Activated T-helper 9 cell treated with anti-CD3 and anti-CD28 coated beads, Interleukin-2, amount 50 U/mL, for 16 hours (primary cell): ENCODE measurements around the gene DCXR.

Experiments
- DNase-seq: peaks from one replicate; pipeline ENCODE4 v3.0.0-alpha.2; 2020; ENCODE audit warnings: low read depth

DCXR gene

DNA sequence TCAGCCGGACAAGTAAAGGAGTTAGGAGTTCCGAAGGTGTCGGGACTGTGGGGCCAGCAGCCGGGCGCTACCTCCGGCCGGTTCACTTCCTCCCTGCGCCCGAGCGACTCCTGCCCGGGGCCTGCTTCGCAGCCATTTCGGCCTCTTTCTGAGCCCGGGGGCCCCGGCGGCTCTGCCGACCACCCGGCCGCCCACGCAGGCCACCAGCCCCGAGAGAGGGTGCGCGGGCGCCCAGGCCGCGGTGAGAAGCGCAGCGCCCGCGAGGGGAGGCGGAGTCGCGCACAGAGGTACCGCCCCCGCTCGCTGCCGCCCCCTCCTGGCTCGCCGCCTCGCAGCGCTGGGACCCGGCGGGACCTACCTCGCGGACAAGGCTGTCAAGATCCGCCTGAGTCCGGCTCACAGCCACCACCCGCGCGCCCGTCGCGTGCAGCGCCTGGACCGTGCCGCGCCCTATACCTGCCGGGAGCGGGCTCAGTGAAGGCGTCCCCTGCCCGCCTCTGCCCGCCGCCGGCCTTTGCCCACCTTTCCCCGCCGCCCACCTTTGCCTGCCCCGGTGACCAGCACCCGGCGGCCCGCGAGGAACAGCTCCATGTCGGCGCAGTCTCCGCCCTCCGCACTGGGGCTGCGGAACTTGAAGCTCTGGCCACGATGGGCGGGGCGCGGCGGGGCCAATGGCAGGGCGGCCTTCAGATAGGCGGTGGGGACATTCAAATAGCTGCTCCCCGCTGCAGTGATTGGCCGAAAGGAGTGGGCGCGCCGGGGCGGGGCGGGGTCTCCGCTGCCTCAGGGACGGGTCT is at the start of gene DCXR:
DCXR (minus strand) TSS at position 606 of the 797 bp plus-strand sequence; CDS start at position 591, 15 bp downstream.
- DNase-seq = peak; percentile 92

DNA sequence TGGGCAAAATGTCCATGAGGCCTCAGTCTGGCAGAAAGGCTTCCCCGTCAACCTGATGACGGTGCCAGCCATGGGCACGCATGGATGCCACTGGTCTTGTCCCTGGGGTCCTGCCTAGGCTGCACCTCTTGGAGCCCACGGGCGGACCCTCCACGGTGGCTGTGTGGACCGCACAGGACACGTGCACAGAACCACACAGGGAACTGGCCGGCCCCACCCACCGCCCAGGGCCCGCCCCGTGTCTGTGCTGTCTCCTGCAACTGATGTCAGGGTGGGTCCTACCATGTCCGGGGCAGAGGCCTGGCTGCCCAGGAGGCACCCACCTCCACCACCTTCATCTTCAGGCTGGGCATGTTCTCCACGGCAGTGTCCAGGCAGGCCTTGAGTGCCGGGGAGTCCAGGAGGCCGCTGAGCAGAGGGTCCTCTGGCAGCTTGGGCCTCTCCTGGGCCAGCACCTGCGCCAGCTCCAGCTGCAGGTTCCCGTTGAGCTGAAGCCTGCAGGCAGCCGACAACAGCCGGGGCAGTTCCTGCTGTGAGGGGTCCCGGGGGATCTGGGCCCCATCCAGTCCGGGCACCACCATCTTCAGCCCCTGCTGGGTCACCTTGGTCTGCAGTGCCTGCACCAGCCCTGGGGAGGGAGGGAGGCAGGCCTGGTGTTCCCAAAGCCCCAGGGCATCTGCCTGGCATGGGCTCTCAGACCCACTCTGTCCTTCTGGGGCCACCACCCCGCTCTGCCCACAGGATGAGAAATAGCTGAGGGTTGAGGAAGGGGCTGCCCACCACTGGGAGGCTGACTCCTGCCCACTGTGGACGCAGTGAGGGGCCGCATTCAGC is 48.7 kb upstream of the DCXR start:
- no peak for DNase-seq

DNA sequence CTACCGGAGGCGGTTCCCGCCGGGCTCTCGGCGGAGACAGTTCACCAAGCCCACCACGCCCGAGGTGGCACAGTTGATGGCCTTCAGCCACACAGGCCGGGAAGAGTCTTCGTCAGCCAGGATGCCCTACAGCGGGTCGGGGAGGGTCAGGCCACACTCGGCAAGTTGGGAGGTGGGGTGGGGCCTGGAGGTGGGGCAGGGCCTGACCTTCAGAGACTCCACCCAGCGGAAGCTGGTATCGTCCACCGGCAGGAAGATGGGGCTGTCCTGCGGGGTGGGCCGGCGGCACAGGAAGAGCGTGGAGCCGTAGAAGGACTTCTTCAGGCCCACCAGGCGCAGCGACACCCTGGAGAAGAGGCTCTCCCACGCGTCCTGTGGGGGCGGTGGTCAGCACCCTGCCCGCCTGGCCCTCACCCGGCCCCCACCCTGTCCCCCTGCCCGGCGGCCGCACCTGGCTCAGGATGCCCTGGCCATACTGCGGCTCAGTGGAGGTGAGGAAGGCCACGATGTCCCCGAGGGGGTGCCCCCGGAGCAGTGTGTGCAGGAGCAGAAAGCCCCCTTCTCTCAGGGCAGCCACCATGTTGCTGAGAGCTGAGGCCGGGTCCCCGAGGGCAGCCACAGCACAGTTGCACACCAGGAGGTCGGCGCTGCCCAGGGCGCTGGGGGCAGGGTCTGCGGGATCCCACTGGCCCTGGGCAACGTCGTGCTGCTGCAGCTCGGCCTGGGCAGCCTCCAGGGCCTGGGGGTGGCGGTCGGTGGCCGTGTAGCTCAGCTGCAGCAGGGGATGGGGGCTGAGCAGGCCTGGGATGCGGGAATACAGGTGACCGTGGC is 47.7 kb upstream of the DCXR start:
- no peak for DNase-seq

DNA sequence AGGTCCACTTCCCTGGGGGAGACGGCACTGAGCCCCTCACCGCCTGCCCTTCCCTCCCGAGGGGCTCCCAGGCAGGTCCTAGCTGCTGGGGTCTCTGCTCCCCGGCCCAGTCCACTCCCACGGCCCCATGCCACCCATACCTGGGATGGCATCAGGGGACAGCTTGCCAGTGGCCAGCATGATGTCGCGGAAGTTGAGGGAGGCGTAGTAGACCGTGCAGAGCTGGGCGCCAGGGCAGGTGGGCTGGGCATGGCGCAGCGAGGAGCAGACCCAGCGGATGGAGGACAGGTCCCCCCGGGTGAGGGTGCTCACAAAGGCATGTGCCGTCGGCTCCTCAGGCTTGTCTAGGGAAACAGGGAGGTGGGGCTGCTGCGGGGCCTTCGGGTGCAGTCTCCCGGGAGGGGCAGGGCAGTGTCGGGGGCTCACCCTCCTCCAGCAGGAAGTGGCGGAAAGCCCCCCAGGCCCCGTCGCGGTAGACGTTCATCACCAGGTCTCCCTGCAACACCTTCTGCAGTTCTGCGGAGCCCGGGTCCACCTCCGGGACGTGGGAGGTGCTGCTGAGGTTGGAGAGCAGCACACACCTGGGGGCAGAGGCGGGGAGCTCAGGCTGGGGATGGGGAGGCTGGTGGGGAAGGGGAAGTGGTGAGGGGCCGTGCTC is 47.0 kb upstream of the DCXR start:
- no peak for DNase-seq

DNA sequence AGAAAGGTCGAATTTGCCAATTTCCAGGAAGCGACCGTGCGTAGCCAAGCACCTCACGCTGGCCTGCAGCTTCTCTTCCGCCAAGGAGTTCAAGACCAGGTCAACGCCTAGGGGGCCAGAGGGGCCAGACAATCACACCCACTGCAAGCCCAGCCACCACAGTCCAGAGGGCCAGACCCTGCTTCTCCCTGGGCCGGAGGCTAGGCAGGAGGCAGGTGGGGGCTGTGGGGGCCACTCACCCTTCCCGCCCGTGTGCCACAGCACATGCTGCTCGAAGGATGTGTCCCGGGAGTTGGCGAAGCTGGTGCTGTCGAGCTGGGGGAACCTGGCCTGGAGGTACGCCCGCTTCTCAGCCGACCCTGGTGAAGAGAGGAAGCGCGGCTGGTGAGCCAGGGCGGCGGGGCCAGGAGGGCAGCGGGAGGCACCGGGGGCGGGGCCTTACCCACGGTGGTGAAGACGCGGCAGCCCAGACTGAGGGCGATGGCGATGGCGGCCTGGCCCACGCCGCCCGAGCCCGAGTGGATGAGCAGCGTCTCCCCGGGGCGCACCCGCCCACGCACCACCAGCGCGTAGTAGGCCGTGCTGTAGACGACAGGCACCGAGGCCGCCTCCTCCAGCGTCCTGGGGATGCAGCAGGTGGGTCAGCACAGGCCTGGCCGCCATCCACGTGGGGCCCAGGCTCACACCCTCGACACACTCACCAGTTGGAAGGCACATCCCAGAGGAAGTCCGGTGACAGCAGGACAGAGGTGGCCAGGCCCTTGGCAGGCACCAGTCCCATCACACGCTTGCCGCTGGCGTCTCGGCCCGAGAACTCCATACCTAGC is 46.2 kb upstream of the DCXR start:
- DNase-seq = no peak

DNA sequence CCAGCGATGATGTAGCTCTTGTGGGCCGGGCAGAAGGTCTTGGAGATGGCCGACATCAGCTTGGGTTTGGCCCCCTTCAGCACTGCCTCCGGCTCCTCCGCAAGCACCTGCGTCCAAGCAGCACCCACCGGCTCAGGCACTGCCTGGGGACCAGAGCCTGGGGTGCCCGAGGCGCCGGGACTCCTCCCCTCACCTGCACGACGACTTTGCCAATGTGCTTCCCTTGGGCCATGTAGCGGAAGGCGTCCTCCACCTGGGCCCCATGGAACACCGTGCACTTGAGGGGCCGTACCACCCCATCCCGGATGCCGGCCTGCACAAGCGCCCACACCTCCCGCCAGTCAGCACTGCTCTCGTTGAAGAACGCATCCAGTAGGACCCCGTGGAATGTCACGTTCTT is 45.5 kb upstream of the DCXR start:
- DNase-seq = no peak

DNA sequence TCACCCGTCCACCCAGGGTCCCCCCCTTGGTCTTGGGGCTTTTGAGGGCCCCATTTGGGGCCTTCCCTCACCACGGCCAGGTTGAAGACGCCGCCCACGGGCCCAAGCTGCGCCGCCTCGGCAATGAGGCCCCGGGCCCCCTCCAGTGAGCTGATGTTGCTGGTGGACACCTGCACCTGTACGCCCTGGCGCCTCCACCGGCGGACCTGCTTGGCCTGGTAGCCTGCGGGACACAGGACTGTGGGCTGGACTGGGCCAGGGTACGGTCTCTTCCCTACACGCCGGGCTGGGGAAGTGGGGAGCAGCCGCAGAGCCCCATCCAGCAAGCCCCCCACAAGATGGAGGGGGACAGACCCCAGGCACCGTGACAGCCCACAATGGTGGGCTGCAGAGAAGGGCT is 45.0 kb upstream of the DCXR start:
- no peak for DNase-seq

DNA sequence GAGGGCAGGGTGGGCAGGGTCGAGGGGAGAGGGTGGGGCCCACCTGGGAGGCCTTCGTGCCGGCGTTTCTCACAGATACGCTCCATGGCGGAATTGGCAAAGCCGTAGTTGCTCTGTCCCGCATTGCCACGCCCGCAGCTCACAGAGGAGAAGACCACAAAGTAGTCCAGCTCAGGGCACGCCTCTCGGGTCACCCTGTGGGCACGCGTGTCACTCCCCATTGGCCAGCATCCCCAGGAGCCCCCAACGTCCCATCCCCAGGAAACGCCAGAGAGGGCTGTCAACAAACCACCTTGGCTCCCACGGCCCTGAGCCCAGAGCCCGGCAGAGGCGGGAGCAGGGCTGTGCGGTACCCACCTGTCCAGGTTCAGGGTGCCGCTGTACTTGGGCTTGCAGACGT is 44.5 kb upstream of the DCXR start:
- DNase-seq = no peak

DNA sequence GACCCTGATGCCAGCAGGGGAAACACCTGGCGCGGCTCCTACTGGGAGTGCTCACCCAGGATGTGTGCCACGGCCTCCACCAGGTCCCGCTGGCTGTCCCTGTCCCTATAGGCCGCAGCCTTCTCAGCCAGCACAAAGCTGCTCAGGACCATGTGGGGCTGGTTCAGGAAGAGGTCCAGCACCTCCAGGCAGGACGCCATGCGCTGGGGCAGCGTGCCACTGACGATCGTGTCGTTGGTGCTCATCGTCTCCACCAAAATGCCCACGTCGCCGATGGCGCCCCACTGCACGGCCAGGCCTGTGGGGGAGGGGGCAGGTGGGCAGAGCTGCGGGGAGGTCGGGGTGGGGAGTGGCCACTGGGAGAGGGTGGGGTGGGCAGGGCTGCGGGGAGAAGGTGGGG is 44.0 kb upstream of the DCXR start:
- DNase-seq = no peak

DNA sequence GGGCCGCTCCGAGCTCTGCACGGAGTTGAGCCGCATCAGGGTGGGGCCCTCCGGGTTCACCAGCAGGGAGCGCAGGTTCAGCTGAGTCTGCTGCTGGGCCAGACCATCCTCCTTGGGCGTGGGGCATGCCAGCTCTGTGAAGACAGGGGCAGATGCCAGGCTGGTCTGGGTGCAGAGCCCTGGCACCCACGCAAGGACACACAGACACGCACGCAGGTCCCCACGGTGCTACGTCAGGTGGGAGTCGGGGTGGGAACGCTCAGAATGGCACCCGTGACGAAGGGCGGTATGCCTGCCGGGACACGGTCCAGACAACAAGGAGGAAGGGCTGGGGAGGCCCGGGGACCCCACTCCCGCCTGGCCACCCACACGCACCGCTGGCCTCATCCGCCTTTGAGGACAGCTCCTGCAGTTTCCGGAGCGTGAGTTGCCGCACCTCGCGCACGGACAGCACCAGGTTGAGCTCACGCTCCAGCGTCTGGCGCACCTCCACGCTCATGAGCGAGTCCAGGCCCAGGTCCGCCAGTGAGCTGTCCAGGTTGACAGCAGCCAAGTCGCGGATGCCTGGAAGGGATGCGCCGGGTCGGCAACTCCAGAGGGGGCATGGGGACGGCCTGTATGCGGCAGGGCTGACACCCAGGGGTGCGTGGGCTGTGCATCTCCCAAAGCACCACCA is 43.4 kb upstream of the DCXR start:
- DNase-seq = no peak

DNA sequence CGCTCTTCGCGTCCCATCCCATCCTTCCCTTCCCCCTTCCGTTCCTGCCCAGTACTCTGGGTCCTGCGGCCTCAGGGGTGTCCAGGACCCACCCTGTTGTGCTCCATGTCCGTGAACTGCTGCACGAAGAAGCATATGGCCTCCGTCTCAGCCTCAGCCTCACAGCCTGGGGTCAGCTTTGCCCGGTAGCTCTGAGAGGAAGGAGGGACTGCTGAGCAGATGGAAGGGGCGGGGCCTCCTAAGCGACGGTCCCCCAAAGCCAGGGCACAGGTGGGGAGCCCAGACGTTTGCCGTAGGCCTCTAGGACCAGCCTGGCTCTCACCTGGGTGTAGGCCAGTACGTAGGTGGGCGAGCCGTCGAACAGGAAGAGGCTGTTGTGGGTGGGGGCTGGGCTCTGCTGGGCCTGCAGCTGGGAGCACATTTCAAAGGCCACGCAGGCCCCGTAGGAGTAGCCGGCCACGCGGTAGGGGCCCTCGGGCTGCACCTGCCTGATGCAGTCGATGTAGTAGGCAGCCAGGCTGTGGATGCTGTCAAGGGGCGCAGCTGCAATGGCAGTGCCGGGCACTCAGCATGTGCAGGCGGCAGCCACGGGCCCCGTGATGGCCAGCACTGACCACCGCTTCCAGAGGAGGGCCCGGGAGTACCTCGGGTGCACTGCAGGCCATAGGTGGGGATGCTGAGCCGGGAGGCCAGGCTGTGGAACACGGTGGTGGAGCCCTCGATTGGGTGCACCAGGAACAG is 42.7 kb upstream of the DCXR start:
- no peak for DNase-seq

DNA sequence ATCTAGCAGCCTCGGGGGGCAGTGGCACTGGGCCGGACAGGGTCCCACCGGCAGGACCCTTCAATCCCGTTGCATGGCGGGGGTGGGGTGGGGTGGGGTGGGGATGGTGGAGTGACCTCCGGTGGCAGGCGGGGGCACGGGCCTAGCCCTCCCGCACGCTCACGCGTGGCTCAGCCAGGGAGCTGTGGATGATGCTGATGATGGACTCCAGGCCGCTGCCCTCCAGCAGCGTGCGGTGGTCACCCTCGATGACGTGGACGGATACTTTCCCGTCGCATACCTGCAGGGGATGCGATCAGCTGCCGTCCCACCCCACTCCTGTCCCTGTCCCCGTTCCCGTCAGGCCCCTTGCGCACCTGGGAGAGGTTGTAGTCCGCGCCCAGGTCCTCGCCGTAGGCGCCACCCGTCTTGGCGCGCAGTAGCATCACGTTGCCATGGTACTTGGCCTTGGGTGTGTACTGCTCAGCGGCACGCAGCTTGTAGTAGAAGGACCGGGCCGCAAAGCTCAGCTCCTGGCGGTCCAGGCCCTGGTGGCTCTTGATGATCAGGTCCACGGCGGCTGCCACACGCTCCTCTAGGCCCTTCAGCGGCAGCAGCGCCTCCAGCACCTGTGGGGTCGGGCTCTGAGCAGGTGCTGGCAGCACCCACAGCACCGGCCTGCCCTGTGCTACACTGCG is 41.6 kb upstream of the DCXR start:
- DNase-seq = no peak

DNA sequence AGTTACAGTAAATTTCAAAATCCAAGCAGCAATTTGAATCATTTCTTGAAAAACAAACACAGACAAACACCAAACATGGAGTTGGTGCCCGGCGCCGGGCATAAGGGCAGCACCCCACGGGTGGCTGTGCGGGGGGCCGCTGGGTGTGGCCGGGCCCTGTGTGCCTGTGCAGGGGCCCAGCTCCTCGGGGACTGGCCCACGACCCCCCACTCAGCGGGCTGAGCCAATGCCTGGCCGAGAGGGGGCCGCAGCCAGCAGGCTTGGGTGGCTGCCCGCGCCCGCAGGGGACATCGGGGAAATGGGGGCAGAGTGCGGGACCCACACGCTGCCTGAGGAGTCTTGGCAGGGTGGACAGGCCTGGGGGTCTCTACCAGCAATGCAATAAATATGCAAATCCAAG is 40.9 kb upstream of the DCXR start:
- no peak for DNase-seq

DNA sequence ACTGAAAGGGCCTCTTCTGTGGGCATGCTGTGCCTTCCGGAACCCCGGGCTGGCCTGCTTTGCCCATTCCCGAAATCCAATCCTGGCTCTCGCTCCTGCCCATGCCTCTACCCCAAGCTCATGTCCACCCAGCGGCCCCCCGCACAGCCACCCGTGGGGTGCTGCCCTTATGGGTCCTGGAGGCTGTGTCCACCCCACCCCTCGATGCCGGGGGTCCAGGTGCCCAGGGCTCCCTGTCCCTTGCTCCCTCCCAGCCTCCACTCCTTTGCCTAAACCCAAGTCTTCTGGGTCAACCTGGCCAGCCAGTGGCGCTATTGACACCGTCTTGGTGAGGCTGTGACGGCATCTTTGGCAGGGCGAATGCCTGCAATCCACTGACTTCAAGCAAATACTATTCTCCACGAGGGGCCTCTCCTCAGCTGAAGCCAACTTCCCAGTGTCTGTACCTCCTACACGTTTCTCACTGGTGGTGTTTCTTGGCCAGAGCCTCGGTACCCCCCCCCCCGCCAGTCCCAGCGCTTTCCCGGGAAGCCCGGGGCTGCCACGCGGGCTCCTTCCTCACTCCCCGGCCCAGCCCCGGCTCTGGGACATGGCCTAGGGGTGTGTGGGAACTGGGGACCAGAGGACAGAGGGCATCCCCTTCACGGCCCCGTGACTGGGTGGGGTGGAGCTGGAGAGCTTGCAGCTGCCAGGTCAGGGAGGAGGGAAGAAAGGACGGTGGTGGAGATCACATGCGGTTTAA is 40.3 kb upstream of the DCXR start:
- DNase-seq = no peak

DNA sequence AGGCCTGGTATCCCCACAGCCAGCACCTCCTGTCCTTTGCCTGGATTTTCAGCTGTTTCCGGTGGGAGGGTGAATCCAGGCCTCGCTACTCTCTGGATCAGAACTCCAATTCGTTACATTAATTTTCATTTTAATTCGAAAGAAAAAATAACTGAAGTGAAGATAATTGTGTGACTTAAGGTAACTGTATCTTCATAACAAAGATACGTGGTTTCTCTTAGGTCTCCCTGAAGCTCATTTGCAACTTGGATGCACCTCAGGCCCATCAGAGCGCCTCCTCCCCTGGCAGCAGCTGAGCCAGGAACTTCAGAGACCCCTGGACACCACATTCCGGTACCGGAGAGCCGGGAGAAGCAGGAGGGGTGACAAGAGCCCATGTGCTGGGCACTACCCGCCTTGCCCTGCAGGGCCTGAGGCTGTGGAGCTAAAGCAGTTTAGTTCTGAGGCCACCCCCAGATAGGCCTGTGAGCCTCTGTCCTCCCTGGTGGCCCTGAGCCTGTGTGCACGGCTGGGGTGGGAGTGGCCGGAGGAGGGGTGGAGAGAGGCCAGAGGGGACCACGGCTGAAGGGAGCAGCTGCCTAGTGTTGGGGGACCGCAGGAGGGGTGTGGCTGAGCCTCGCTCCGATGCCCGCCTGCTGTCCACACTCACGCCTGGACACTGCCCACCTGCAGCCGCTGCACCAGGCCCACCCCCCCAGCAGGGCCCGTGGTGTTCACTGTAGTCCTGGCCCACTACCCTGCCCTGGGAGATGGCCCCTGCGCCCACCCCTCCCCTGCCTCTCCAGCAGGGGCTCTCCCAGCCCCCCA is 39.5 kb upstream of the DCXR start:
- DNase-seq = no peak

DNA sequence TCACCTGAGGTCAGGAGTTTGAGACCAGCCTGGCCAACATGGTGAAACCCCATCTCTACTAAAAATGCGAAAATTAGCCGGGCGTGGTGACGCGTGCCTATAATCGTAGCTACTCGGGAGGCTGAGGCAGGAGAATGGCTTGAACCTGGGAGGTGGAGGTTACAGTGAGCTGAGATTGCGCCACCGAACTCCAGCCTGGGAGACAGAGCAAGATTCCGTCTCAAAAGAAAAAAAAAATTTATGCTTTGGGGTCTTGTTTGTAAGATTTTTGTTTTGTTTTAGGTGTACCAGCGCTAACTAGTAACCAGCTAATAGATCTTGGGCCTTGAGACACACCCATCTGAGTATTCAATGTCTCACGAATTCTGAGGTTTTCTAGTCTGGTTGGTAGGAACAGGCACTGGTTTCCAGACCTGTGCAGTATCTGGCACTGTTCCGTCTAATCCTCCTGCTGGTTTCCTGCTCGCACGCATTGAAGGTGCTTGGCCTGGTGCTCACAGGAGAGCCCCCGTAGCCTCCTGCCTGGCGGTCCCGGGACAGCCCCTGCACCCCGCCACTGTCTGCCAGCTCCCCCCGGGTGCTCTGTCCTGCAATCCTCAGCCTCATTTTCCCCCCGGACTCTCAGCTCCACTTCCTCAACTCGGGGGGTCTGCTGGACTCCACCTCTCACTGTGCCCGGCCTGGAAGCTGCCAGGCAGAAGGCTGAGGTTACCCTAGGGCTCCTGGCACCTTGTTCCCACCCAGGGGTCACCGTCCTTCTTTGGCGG is 38.7 kb upstream of the DCXR start:
- DNase-seq = no peak

DNA sequence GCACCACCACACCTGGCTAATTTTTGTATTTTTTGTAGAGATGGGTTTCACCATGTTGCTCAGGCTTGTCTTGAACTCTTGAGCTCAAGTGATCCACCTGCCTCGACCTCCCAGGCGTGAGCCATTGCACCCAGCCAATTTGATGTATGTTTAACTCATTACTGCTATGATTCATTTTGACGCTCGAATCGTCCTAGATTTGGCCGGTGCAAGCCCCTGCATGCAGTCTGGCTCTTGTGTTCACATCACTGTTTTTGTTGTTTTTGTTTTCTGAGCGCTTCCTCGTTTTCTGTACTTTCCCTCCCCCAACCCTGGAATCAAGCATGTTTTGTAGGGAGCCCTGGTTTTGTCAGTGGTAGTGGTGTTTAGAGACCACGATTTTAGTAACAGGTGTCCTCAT is 35.9 kb upstream of the DCXR start:
- no peak for DNase-seq
